ENCODE data around the gene TET2. TPM values are rescaled to one million over a fixed set of nuclear protein-coding genes. Genes with fewer than 3 reads are reported as not detected.
A peak's percentile ranks its signal among the peaks of the same experiment; 100 is the strongest.
"Not testable (repeated sequence)": the region's sequence is repeated elsewhere in the genome, so short reads cannot be mapped to it uniquely, and the experiment has no call there.

Gene TET2
- total and polyA plus RNA-seq, 9 donors, result 18.4 to 36.8 (median 23.8) TPM

DNA sequence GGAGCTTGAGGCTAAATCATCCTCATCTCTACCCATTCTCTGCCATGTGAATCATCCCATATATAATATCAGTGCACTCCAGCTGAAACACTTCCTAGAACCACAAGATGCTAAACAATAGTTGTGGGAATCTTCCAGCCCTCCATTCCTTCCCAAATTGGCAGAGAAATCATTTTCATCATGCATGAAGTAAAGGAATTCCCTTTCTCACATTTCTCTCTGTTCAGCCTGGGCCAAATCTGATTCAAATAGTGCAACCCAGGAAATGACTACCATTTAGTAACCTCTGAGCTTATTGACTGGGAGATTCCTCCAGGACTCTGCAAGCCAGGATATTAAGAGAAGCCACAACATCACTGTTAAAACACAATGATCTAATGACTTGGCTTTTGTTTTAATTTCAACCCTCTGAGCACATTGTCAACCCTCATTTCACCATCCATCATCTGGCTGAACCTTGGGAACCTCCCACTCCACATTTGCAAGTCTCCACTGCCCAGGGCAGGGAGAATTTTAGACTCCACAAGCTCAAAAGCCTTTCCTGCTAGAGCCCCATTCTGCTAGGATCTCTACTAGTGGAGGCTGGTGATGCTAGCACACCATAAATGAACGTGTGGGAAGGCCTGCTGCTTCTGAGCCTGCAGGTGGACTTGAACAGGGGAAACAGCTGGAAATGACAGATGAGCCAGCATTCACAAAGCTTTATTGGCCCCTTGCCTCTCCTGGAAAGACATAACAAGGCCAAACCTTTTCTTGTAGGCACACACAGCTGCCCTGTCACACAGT lies 133.9 kb downstream of the TET2 start:
- peaks cover 11% of the 10 kb centered on the region for H3K36me3 ChIP-seq (ENCODE audit: control insufficient read depth, insufficient read depth, low read length)
- DNase-seq, result peak; percentile 82
- WGBS (ENCODE audit: insufficient coverage), result 33% methylated on average over 1 of the region's 1 CpG
- H3K4me3 ChIP-seq (ENCODE audit: low read length), result no peak overlapping the region
- no peaks in the 10 kb centered on the region for H3K9me3 ChIP-seq (replicated peaks; ENCODE audit: control insufficient read depth, low read depth, low read length)
- peak overlapping the region; percentile 74 for H3K27ac ChIP-seq (ENCODE audit: low read length)
- H3K4me1 ChIP-seq (ENCODE audit: control insufficient read depth, insufficient read depth, low read length), result peaks cover 11% of the 10 kb centered on the region
- H3K27me3 ChIP-seq (ENCODE audit: control insufficient read depth, insufficient read depth, low read length), result no peaks in the 10 kb centered on the region

GRCh38 chr4:105281124-105281415 lies 134.4 kb downstream of the TET2 start:
- H3K9me3 ChIP-seq (replicated peaks; ENCODE audit: control insufficient read depth, low read depth, low read length), result no peaks in the 10 kb centered on the region
- H3K36me3 ChIP-seq (ENCODE audit: control insufficient read depth, insufficient read depth, low read length), result peaks cover 6% of the 10 kb centered on the region
- WGBS (ENCODE audit: insufficient coverage), result 20% methylated on average over 1 of the region's 5 CpGs
- H3K4me1 ChIP-seq (ENCODE audit: control insufficient read depth, insufficient read depth, low read length), result peaks cover 11% of the 10 kb centered on the region
- H3K27ac ChIP-seq (ENCODE audit: low read length), result peak overlapping the region; percentile 74
- no peaks in the 10 kb centered on the region for H3K27me3 ChIP-seq (ENCODE audit: control insufficient read depth, insufficient read depth, low read length)
- no peak for DNase-seq
- no peak overlapping the region for H3K4me3 ChIP-seq (ENCODE audit: low read length)

GRCh38 chr4:105282489-105282888 lies 135.8 kb downstream of the TET2 start:
- Histone ChIP-seq H3K27me3 (ENCODE audit: control insufficient read depth, insufficient read depth, low read length) (no peaks in the 10 kb centered on the region), H3K4me3 (ENCODE audit: low read length) (no peak overlapping the region), H3K36me3 (ENCODE audit: control insufficient read depth, insufficient read depth, low read length) (no peaks in the 10 kb centered on the region), H3K4me1 (ENCODE audit: control insufficient read depth, insufficient read depth, low read length) (peaks cover 11% of the 10 kb centered on the region), H3K9me3 (replicated peaks; ENCODE audit: control insufficient read depth, low read depth, low read length) (peaks cover 2% of the 10 kb centered on the region), H3K27ac (ENCODE audit: low read length) (no peak overlapping the region)
- no CpG with 5 or more reads among the region's 3 CpGs for WGBS (ENCODE audit: insufficient coverage)
- no peak for DNase-seq

- H3K27me3 ChIP-seq (ENCODE audit: control insufficient read depth, insufficient read depth, low read length), result no peaks in the 10 kb centered on the region
- no CpG with 5 or more reads among the region's 1 CpG for WGBS (ENCODE audit: insufficient coverage)
Measured at GRCh38 chr4:105283501-105283900, 136.8 kb downstream of the TET2 start.

GRCh38 chr4:105288121-105288520 lies 141.4 kb downstream of the TET2 start:
- no peak for DNase-seq
- H3K27me3 ChIP-seq (ENCODE audit: control insufficient read depth, insufficient read depth, low read length), result no peaks in the 10 kb centered on the region
- H3K4me3 ChIP-seq (ENCODE audit: low read length), result no peak overlapping the region
- no peaks in the 10 kb centered on the region for H3K4me1 ChIP-seq (ENCODE audit: control insufficient read depth, insufficient read depth, low read length)
- peaks cover 14% of the 10 kb centered on the region for H3K9me3 ChIP-seq (replicated peaks; ENCODE audit: control insufficient read depth, low read depth, low read length)
- no peaks in the 10 kb centered on the region for H3K36me3 ChIP-seq (ENCODE audit: control insufficient read depth, insufficient read depth, low read length)
- 100% methylated on average over 2 of the region's 2 CpGs for WGBS (ENCODE audit: insufficient coverage)
- no peak overlapping the region for H3K27ac ChIP-seq (ENCODE audit: low read length)

More at GRCh38 chr4:105283501-105283900, 136.8 kb downstream of the TET2 start:
- Histone ChIP-seq H3K27ac (ENCODE audit: low read length) (no peak overlapping the region), H3K4me1 (ENCODE audit: control insufficient read depth, insufficient read depth, low read length) (peaks cover 11% of the 10 kb centered on the region), H3K9me3 (replicated peaks; ENCODE audit: control insufficient read depth, low read depth, low read length) (peaks cover 6% of the 10 kb centered on the region), H3K4me3 (ENCODE audit: low read length) (no peak overlapping the region), H3K36me3 (ENCODE audit: control insufficient read depth, insufficient read depth, low read length) (no peaks in the 10 kb centered on the region)
- DNase-seq, result no peak

GRCh38 chr4:105291925-105292324 lies 145.2 kb downstream of the TET2 start:
- Histone ChIP-seq H3K4me1 (ENCODE audit: control insufficient read depth, insufficient read depth, low read length) (no peaks in the 10 kb centered on the region), H3K27ac (ENCODE audit: low read length) (no peak overlapping the region), H3K9me3 (replicated peaks; ENCODE audit: control insufficient read depth, low read depth, low read length) (peaks cover 13% of the 10 kb centered on the region), H3K27me3 (ENCODE audit: control insufficient read depth, insufficient read depth, low read length) (no peaks in the 10 kb centered on the region), H3K4me3 (ENCODE audit: low read length) (no peak overlapping the region), H3K36me3 (ENCODE audit: control insufficient read depth, insufficient read depth, low read length) (no peaks in the 10 kb centered on the region)
- DNase-seq, result peak; percentile 22
- no CpG with 5 or more reads among the region's 3 CpGs for WGBS (ENCODE audit: insufficient coverage)

DNA sequence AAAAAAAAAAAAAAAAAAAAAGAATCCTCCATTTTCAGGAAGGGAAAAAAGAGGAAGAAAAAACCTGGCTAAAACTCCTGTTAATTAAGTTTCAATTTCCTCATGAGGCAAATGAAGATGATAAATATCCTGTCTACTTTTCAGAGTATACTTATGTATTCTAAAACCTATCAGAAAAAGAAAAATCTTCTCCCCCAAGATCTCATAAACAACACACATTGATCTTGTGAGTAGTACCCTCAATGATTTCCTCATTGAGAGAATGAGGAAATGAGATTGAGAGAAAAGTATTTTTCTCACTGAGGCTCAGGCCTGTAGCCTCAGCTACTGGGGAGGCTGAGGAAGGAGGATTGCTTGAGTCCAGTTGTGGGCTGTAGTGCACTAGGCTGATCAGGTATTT lies 146.7 kb downstream of the TET2 start:
- peaks cover 8% of the 10 kb centered on the region for H3K9me3 ChIP-seq (replicated peaks; ENCODE audit: control insufficient read depth, low read depth, low read length)
- H3K36me3 ChIP-seq (ENCODE audit: control insufficient read depth, insufficient read depth, low read length), result no peaks in the 10 kb centered on the region
- no peak overlapping the region for H3K4me3 ChIP-seq (ENCODE audit: low read length)
- H3K27ac ChIP-seq (ENCODE audit: low read length), result no peak overlapping the region
- DNase-seq, result no peak
- H3K27me3 ChIP-seq (ENCODE audit: control insufficient read depth, insufficient read depth, low read length), result no peaks in the 10 kb centered on the region
- H3K4me1 ChIP-seq (ENCODE audit: control insufficient read depth, insufficient read depth, low read length), result no peaks in the 10 kb centered on the region

DNA sequence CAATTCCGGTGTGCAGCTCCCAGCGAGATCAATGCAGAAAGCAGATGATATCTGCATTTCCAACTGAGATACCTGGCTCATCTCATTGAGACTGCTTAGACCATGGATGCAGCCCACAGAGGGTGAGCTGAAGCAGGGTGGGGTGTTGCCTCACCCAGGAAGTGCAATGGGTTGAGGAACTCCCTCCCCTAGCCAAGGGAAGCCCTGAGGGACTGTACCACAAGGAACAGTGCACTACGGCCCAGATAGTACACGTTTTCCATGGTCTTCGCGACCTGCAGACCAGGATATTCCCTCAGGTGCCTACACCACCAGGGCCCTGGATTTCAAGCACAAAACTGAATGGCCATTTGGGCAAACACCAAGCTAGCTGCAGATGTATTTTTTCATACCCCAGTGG lies 150.0 kb downstream of the TET2 start:
- Histone ChIP-seq H3K36me3 (ENCODE audit: control insufficient read depth, insufficient read depth, low read length) (no peaks in the 10 kb centered on the region), H3K4me3 (ENCODE audit: low read length) (no peak overlapping the region), H3K4me1 (ENCODE audit: control insufficient read depth, insufficient read depth, low read length) (no peaks in the 10 kb centered on the region), H3K27ac (ENCODE audit: low read length) (no peak overlapping the region), H3K27me3 (ENCODE audit: control insufficient read depth, insufficient read depth, low read length) (no peaks in the 10 kb centered on the region), H3K9me3 (replicated peaks; ENCODE audit: control insufficient read depth, low read depth, low read length) (no peaks in the 10 kb centered on the region)
- 84% methylated on average over 6 of the region's 6 CpGs for WGBS (ENCODE audit: insufficient coverage)
- DNase-seq, result no peak

- DNase-seq; H3K4me1 ChIP-seq (ENCODE audit: control insufficient read depth, insufficient read depth, low read length); H3K36me3 ChIP-seq (ENCODE audit: control insufficient read depth, insufficient read depth, low read length); H3K27me3 ChIP-seq (ENCODE audit: control insufficient read depth, insufficient read depth, low read length); H3K27ac ChIP-seq (ENCODE audit: low read length); H3K4me3 ChIP-seq (ENCODE audit: low read length); H3K9me3 ChIP-seq (replicated peaks; ENCODE audit: control insufficient read depth, low read depth, low read length): not testable (repeated sequence)
- WGBS (ENCODE audit: insufficient coverage), result no CpG with 5 or more reads among the region's 1 CpG
Measured at GRCh38 chr4:105299027-105299426, 152.4 kb downstream of the TET2 start.

GRCh38 chr4:105304085-105304484 lies 157.4 kb downstream of the TET2 start:
- Histone ChIP-seq H3K36me3 (ENCODE audit: control insufficient read depth, insufficient read depth, low read length) (no peaks in the 10 kb centered on the region), H3K27me3 (ENCODE audit: control insufficient read depth, insufficient read depth, low read length) (no peaks in the 10 kb centered on the region), H3K27ac (ENCODE audit: low read length) (no peak overlapping the region), H3K9me3 (replicated peaks; ENCODE audit: control insufficient read depth, low read depth, low read length) (peaks cover 3% of the 10 kb centered on the region), H3K4me3 (ENCODE audit: low read length) (no peak overlapping the region), H3K4me1 (ENCODE audit: control insufficient read depth, insufficient read depth, low read length) (no peaks in the 10 kb centered on the region)
- DNase-seq, result no peak
